GM18499 (cell line): ENCODE results near the gene SLC26A9.

Experiments
- ATAC-seq: cut with Tn5 transposase; IDR thresholded peaks from one replicate; pipeline ENCODE4 v1.9.1; 2021; ENCODE audit warnings: moderate number of reproducible peaks; ENCODE audit not compliant: insufficient read depth, unreplicated experiment

SLC26A9 gene

GRCh38 chr1:205949753-205950152, 6.5 kb upstream of the SLC26A9 start:
- no peak for ATAC-seq

- no peak for ATAC-seq
Measured at GRCh38 chr1:205948886-205949285, 5.6 kb upstream of the SLC26A9 start.

- no peak for ATAC-seq
Measured at GRCh38 chr1:205948039-205948438, 4.8 kb upstream of the SLC26A9 start.

- ATAC-seq, result no peak
Measured at GRCh38 chr1:205947024-205947423, 3.8 kb upstream of the SLC26A9 start.

DNA sequence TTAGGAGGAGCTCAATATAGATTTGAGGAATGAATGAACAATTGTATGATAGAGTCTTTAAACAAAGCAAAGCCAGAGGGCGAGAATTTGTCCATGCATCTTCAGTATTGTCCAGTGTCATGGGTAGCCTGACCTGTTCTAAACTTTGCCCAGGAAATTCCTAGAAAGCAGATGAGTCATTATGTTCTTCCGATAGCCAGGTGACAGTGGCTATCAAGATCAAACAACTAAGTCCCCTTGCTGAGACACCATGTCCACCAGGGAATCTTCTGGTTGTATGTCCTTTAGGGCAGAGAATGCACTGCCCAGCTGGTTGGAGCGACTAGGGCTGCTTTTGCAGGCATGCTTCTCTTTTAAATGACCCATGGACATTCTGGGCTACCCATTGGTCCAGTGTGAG, 1.8 kb upstream of the SLC26A9 start:
- no peak for ATAC-seq

DNA sequence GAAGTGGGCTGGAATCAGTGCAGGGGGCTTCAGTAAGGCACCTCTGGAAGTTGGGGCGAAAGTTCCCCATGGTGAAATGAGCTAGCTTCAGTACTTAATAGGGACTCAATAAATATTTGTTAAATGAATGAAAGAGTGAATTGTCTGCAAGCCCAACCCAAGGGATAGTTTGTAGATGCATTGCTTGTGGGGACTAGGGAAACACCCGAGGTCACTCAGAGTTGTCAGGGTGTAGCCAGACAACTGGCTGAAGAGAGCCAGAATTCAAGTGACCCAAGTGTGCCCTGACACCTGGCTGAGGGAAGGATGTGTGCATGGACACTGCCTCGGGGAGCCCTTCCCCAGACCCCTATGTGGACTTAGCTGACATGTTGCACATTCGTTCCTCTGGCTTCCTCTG, 1.3 kb upstream of the SLC26A9 start:
- ATAC-seq, result no peak

- no peak for ATAC-seq
Measured at GRCh38 chr1:205942631-205943159, 561 bp downstream of the SLC26A9 start.

- no peak for ATAC-seq
Measured at GRCh38 chr1:205940710-205941109, 2.5 kb downstream of the SLC26A9 start.

- no peak for ATAC-seq
Measured at GRCh38 chr1:205939690-205940330, 3.4 kb downstream of the SLC26A9 start.

DNA sequence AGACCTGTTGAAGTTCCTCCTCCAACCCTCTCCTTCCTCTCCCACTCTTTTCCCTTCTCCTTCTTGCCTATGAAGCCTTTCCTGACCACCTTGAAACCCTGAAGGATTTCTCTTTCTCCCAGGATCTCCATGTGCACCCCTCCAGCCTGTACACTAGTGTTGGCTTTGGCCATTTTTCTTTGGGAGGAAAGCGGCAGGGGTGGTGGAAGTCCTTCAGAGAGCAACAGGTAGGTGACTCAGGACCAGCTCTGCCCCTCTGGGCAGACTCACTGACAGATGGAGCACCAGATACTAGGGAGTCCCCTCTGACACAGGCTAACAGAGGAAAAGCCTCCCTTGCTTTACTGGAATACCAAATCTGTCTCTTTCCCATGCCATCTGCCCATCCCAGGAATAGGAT, 4.6 kb downstream of the SLC26A9 start:
- ATAC-seq, result no peak

- no peak for ATAC-seq
Measured at GRCh38 chr1:205936846-205937586, 6.2 kb downstream of the SLC26A9 start.

GRCh38 chr1:205936311-205936710, 6.9 kb downstream of the SLC26A9 start:
- ATAC-seq, result no peak

DNA sequence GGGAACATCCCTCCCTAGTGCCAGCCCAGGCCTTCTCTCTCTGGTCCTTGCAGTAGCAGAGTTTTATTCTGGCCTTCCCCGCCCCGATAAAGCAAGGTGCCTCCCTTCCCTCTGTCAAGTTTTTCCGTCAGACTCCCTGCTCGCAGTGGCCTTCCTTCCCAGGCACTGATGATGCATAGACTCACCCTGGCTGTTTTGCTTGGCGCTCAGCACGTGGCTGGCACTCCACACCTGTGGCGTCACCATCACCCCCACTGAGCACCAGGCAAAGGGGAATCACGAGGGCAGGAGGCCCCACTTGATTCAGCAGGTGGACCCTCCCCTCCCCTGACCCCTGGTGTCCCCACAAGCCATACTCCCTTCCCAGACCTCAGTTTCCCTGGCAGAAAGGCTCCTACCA, 7.4 kb downstream of the SLC26A9 start:
- ATAC-seq, result no peak

- no peak for ATAC-seq
Measured at GRCh38 chr1:205934788-205935187, 8.5 kb downstream of the SLC26A9 start.

DNA sequence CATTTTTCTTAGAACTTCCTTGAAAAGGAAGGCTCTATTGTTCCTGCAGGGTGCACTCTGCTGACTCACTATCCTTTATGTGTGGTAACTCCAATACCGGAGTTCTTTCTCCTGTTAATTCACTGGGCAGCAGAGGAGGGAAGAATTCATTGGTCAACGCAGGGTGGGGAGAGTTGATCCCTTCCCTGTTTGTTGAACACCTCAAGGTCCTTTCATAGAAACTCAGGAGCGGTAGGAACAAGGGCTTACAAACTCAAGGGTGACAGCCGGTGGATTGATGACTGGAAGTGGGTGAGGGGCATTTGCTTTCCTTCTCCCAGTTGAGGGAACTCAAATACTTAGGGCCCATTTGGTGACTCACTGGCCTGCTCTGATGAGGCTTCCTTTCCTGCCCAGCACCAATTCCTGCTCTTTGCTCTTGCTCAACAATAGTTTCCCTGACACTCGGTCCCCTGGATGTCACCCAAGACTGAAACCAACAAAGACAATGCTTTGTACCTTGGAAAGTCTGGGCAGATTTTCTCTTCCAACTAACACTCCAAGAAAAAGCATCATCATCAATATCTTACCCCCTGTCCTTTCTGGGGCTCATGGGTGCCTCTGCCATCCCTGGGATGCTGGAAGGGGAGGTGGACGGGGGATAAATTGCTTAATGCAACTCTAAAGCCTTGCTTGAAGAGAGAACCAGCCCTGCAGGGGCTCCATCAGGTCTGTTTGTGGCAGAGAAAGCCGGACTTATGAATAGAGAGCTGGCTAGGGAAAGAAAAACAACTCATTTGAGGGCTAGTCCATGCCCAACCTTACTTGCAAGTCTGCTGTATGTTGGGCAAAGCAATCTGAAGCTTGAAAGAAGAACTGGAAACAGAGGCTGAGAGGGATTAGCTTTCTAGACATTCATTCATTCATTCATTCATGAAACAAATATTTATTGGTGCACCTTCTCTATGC, 9.3 kb downstream of the SLC26A9 start:
- no peak for ATAC-seq

- ATAC-seq, result no peak
Measured at GRCh38 chr1:205932776-205933175, 10.5 kb downstream of the SLC26A9 start.

DNA sequence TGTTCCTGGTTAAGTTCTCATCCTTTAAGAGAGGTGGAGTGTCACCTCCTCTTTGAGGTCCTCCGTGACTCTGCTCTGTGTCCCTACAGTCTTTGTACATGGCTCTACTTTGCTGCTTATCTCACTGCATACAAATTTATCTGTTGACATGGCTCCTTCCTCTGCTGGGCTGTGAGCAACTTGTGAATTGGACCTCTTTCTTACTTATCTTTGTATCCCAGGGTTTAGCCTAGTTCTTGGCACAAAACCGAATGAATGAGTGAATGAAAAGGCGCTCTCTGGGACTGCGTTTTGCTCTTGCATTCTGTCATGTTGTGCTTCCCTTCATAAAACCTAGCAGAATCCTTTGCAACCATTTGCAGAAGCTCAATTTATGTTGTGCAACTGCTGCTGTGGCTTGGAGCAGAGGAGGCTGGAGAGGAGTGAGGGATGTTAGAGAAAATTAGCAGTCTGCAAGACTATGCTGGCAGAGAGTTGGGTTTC, 12.4 kb downstream of the SLC26A9 start:
- no peak for ATAC-seq

DNA sequence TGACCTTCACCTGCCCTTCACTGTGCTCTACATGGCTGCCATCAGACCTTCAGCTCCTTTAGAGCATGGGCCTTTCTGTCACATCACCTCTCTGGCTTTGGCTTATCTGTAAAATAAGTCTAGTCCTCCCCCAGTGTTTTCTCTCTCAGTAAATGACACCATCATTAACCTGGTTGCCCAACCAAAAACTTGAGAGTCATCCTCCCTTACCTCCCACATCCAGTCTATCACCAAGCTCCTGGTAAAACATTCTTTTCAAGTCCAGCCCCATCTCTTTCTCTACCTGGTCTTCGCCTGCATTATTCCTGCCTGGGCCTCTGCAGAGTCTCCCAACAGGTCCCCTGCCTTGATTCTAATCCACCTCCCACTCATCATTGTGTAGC, 13.1 kb downstream of the SLC26A9 start:
- ATAC-seq, result no peak

DNA sequence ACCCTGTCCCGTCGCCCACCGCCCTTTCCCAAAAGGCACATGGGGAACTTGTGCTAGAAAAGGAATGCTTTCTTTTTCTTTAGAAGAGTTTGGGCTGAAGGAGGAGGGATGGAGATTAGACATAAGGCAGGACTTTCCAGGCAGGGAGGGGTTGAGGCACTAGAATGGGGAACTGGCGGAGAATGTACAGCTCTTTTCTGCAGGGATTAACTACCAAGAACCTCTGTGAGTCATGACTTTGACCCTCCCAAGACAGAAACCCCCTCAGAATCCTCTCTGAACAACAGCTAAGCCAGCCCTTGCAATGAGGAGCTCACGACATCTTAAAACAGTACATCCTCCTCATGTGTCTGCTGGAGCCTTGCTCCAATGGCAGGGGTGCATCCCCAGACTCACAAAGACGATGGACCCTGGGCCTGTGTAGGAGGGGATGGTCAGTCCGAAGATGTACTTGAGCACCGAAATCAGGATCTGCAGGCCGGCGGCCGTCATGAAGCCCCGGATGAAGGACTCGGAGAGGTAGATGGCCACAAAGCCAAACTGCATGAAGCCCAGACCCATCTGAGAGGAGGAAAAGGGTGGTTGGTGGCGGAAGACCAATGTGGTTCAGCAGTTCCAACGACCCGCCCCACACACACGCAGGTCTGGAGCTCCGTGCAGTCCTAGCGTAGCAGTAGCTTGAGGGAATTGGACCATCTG, 13.6 kb downstream of the SLC26A9 start:
- ATAC-seq, result no peak

GRCh38 chr1:205928317-205928716, 14.9 kb downstream of the SLC26A9 start:
- ATAC-seq, result no peak
